ENCODE measurements around the gene HTR4. TPM values are rescaled to one million over a fixed set of nuclear protein-coding genes. Genes with fewer than 3 reads are reported as not detected.
A peak's percentile ranks its signal among the peaks of the same experiment; 100 is the strongest.

The HTR4 gene
- total RNA-seq, 5 donors from 2014 or later (not counting 1 experiment from before 2014, with no cell fraction given) = not detected

DNA sequence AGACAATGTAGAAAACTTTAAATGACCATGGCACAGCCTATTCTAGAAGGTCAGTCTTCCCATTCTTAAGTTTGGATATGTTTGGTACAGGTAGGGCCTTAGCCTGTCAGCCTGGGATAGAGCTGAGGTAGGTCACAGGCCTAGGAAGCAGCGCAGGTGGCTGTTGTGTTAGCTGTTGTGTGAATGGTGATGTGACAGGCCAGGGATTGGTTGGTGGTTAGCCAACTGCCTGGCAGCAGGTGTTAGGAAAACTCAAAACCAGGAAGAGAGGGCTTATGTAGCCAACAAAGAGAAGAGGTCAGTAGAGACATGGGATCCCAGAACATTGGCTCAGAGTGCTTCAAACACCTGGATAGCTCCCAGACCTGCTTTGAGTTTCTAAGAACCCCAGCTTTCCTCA, 186.4 kb downstream of the HTR4 start:
- ChIA-PET CTCF (no interaction called here), POLR2A (no interaction called here)
- no peaks in the 10 kb centered on the region for H3K4me1 ChIP-seq (ENCODE audit: control insufficient read depth in 1 of 2, extremely low read depth in 1 of 2, insufficient read depth in 2 of 2, low read length in 2 of 2)

DNA sequence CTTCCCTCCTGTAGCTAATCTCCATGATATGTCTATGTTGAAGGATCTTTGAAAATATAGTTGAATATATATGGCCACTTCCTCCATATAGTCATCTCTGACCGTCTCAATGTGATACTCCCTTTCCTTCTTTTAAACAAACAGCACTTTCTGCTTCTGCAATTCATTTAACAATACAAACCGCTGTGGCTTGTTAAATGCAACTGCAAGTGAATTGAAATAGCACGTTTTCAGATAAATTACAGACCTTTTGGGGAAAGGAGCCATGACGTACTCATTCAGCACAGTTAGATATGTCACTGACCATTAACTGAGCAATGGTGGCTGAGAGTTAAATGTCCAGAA, 188.1 kb downstream of the HTR4 start:
- Mint-ChIP-seq H3K36me3 (no peaks in the 10 kb centered on the region), H3K9me3 (no peaks in the 10 kb centered on the region), H3K4me3 (no peak overlapping the region), H3K27me3 (peaks cover under 1 to 1% of the 10 kb centered on the region in 2 donors), H3K27ac (no peak overlapping the region), H3K4me1 (no peaks in the 10 kb centered on the region)
- DNase-seq = no peak
- POLR2A ChIA-PET = no interaction called here
- ATAC-seq (replicated peaks in 1 of 4) = no peak
- CTCF ChIA-PET = no interaction called here
- Histone ChIP-seq H3K9me3 (no peaks in the 10 kb centered on the region), H3K27ac (ENCODE audit: low read length) (no peak overlapping the region), H3K36me3 (ENCODE audit: control insufficient read depth in 2 of 2, extremely low read depth in 1 of 2, insufficient read depth in 1 of 2, low read length in 1 of 2) (no peaks in the 10 kb centered on the region), H3K4me3 (ENCODE audit: control insufficient read depth in 1 of 2, extremely low read depth in 1 of 2, low read length in 1 of 2) (no peak overlapping the region), H3K27me3 (replicated peaks in 1 of 2; ENCODE audit: control insufficient read depth in 2 of 2, extremely low read depth in 1 of 2, insufficient read depth in 2 of 2, low read length in 1 of 2) (no peaks in the 10 kb centered on the region), H3K4me1 (ENCODE audit: control insufficient read depth in 1 of 2, extremely low read depth in 1 of 2, insufficient read depth in 2 of 2, low read length in 2 of 2) (no peaks in the 10 kb centered on the region)
- WGBS (ENCODE audit: insufficient coverage) = 72% methylated on average over 3 of the region's 4 CpGs

More for the DNA sequence above, 186.4 kb downstream of the HTR4 start:
- Mint-ChIP-seq H3K4me3 (no peak overlapping the region), H3K27me3 (peaks cover 1 to 4% of the 10 kb centered on the region in 2 donors), H3K9me3 (no peaks in the 10 kb centered on the region), H3K36me3 (no peaks in the 10 kb centered on the region), H3K4me1 (no peaks in the 10 kb centered on the region), H3K27ac (no peak overlapping the region)
- H3K27ac ChIP-seq (ENCODE audit: low read length) = no peak overlapping the region
- H3K36me3 ChIP-seq (ENCODE audit: control insufficient read depth in 2 of 2, extremely low read depth in 1 of 2, insufficient read depth in 1 of 2, low read length in 1 of 2) = no peaks in the 10 kb centered on the region
- 70% methylated on average over 1 of the region's 1 CpG for WGBS (ENCODE audit: insufficient coverage)
- no peaks in the 10 kb centered on the region for H3K27me3 ChIP-seq (replicated peaks in 1 of 2; ENCODE audit: control insufficient read depth in 2 of 2, extremely low read depth in 1 of 2, insufficient read depth in 2 of 2, low read length in 1 of 2)
- ATAC-seq (replicated peaks in 1 of 4) (no peak), DNase-seq (no peak)
- H3K4me3 ChIP-seq (ENCODE audit: control insufficient read depth in 1 of 2, extremely low read depth in 1 of 2, low read length in 1 of 2) = no peak overlapping the region
- no peaks in the 10 kb centered on the region for H3K9me3 ChIP-seq

DNA sequence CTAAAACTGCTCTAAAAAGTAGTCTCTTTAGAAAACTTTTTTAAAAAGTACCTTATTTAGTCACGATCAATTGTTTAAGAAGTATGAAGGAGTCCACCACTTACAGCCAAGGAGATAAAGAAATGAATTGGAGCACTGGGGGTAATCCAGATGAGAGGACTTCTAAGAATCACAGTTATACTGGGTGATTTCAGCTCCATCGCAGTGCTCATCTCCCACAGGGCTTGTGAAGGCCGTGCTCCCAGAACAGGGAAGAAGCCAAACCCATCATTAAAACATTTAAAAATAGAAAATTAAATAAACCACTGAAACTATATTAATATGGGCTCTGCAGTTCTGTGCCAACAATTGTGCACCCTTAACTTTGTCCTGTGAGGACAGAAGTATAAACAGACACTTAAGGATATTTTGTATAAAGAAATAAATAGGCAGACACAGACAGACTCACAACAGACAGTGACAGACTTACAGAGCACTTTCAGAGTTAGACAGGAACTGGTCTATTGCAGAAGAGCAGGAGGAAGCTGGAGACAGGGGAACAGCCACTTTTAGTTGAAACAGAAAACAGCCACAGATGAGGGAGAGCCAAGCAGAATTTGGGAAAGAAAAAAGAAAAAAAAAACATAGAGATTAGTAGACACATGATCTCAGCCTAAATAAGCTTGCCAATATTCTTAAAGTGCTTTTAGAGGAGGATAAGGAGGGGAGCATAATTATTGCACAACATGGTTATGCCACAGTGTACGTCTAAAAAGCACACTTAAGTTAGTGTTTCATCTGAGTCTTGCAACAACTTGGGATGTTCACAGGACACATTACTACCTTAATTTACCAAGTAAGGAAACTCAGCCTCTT, 188.7 kb downstream of the HTR4 start:
- Mint-ChIP-seq H3K9me3 (no peaks in the 10 kb centered on the region), H3K36me3 (no peaks in the 10 kb centered on the region), H3K27me3 (peaks cover 0 to 1% of the 10 kb centered on the region in 2 donors), H3K4me3 (no peak overlapping the region), H3K4me1 (no peaks in the 10 kb centered on the region), H3K27ac (no peak overlapping the region)
- no CpG with 5 or more reads among the region's 4 CpGs for WGBS (ENCODE audit: insufficient coverage)
- ATAC-seq (replicated peaks in 1 of 4) = no peak
- ChIA-PET CTCF (no interaction called here), POLR2A (no interaction called here)
- Histone ChIP-seq H3K27ac (ENCODE audit: low read length) (no peak overlapping the region), H3K4me3 (ENCODE audit: control insufficient read depth in 1 of 2, extremely low read depth in 1 of 2, low read length in 1 of 2) (no peak overlapping the region), H3K27me3 (replicated peaks in 1 of 2; ENCODE audit: control insufficient read depth in 2 of 2, extremely low read depth in 1 of 2, insufficient read depth in 2 of 2, low read length in 1 of 2) (no peaks in the 10 kb centered on the region), H3K36me3 (ENCODE audit: control insufficient read depth in 2 of 2, extremely low read depth in 1 of 2, insufficient read depth in 1 of 2, low read length in 1 of 2) (no peaks in the 10 kb centered on the region), H3K9me3 (no peaks in the 10 kb centered on the region), H3K4me1 (ENCODE audit: control insufficient read depth in 1 of 2, extremely low read depth in 1 of 2, insufficient read depth in 2 of 2, low read length in 2 of 2) (no peaks in the 10 kb centered on the region)
- DNase-seq = no peak

DNA sequence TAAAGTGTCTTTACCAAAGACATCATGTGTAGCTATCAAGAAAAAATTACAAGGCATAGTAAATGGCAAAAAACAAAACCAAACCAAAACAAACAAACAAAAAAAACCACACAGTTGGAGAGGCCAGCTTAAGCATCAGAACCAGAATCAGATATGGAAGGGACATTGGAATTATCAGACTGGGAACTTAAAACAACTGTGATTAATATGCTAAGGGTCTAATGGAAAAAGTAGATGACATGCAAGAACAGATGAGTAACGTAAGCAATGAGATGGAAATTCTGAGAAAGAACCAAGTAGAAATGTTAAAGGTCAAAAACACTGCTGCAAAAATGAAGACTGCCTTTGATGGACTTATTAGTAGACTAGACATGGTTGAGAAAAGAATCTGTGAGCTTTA, 194.7 kb downstream of the HTR4 start:
- H3K4me1 Mint-ChIP-seq = no peaks in the 10 kb centered on the region
- no peaks in the 10 kb centered on the region for H3K36me3 Mint-ChIP-seq
- 17% methylated on average over 1 of the region's 1 CpG for WGBS (ENCODE audit: insufficient coverage)
- H3K27me3 ChIP-seq (replicated peaks in 1 of 2; ENCODE audit: control insufficient read depth in 2 of 2, extremely low read depth in 1 of 2, insufficient read depth in 2 of 2, low read length in 1 of 2) = peaks cover 0 to 3% of the 10 kb centered on the region in 2 experiments
- H3K27ac ChIP-seq (ENCODE audit: low read length) = no peak overlapping the region
- no peak overlapping the region for H3K4me3 ChIP-seq (ENCODE audit: control insufficient read depth in 1 of 2, extremely low read depth in 1 of 2, low read length in 1 of 2)
- ChIA-PET CTCF (interaction anchor here (0.6 to 1.2 kb wide), 2 partner anchors 10 to 1998 kb away, joined by 3 read pairs; no protein-coding TSS in a partner anchor), POLR2A (no interaction called here)
- no peak for DNase-seq
- peaks cover 16 to 22% of the 10 kb centered on the region in 2 donors for H3K27me3 Mint-ChIP-seq
- H3K9me3 Mint-ChIP-seq = no peaks in the 10 kb centered on the region
- no peaks in the 10 kb centered on the region for H3K9me3 ChIP-seq
- no peak overlapping the region for H3K4me3 Mint-ChIP-seq
- H3K27ac Mint-ChIP-seq = no peak overlapping the region
- no peaks in the 10 kb centered on the region for H3K36me3 ChIP-seq (ENCODE audit: control insufficient read depth in 2 of 2, extremely low read depth in 1 of 2, insufficient read depth in 1 of 2, low read length in 1 of 2)
- no peaks in the 10 kb centered on the region for H3K4me1 ChIP-seq (ENCODE audit: control insufficient read depth in 1 of 2, extremely low read depth in 1 of 2, insufficient read depth in 2 of 2, low read length in 2 of 2)
- no peak for ATAC-seq (replicated peaks in 1 of 4)

DNA sequence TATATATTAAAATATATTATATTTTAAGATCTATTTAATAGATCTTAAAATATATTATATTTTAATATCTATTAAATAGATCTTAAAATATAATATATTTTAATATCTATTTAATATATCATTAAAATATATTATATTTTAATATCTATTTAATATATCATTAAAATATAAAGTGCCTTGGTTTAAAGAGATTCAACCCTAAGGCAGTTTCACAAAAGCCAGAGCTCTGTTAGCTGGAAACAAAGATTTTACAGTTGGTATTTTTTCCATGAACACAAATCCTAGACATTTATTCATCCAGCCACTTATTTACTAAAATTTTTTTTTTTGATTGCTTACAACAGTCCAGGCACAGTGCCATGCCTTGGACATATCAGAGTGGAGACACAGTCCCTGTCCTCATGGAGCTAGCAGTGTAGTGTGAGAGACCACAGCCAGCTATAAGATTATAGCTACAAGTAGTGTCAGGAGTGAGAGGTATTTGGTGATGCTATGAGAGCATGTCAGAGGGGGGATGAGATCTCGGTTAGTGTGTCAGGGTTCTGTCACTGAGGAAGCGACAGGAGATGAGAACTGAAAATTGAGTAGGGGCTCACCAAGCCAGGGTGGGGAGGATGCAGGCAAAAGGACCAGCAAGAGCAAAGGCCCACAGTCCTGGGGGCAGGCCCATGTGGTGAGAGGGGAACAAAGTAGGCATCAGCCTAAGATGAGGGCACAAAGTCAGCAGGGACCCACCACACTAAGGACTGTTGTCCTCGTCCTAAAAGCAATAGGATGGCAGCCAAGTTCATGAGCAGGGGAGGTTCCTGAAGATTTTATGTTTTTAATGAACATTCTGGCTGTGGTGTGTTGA, 196.1 kb downstream of the HTR4 start:
- no peak overlapping the region for H3K4me3 ChIP-seq (ENCODE audit: control insufficient read depth in 1 of 2, extremely low read depth in 1 of 2, low read length in 1 of 2)
- H3K9me3 ChIP-seq = no peaks in the 10 kb centered on the region
- no peaks in the 10 kb centered on the region for H3K36me3 Mint-ChIP-seq

DNA sequence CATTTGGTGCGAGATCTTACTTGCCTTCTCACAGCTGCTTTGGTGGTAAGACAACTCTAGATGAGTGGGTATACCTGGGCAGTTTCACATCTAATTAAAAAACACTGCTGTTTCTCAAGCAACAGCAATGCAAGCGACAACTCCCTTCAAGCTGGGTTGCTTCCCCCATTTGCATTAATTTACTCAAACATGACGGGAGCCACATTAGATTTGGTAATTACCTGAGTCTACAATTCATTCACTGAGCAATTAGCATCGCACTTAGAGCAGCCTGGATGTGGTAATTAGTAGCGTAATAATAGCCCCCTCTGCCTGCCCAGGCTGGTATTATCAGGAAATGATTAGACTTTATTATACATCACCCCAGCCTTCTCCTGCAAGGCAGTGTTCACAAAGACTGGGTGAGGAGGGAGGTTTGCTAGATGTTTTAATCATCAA, 197.1 kb downstream of the HTR4 start:
- no peak overlapping the region for H3K4me3 Mint-ChIP-seq
- ChIA-PET POLR2A (no interaction called here), CTCF (no interaction called here)
- H3K4me3 ChIP-seq (ENCODE audit: control insufficient read depth in 1 of 2, extremely low read depth in 1 of 2, low read length in 1 of 2) = no peak overlapping the region
- H3K27me3 Mint-ChIP-seq = peaks cover 16 to 21% of the 10 kb centered on the region in 2 donors
- no peaks in the 10 kb centered on the region for H3K9me3 Mint-ChIP-seq
- H3K4me1 ChIP-seq (ENCODE audit: control insufficient read depth in 1 of 2, extremely low read depth in 1 of 2, insufficient read depth in 2 of 2, low read length in 2 of 2) = no peaks in the 10 kb centered on the region
- no peaks in the 10 kb centered on the region for H3K36me3 Mint-ChIP-seq
- H3K27ac ChIP-seq (ENCODE audit: low read length) = no peak overlapping the region
- H3K27ac Mint-ChIP-seq = no peak overlapping the region
- no peaks in the 10 kb centered on the region for H3K9me3 ChIP-seq
- no CpG with 5 or more reads among the region's 5 CpGs for WGBS (ENCODE audit: insufficient coverage)
- no peaks in the 10 kb centered on the region for H3K4me1 Mint-ChIP-seq
- H3K27me3 ChIP-seq (replicated peaks in 1 of 2; ENCODE audit: control insufficient read depth in 2 of 2, extremely low read depth in 1 of 2, insufficient read depth in 2 of 2, low read length in 1 of 2) = peaks cover 0 to 3% of the 10 kb centered on the region in 2 experiments
- ATAC-seq (replicated peaks in 1 of 4) = peak in 2 of 4 experiments; percentile 46 to 60
- DNase-seq = peak in 17 of 35 experiments; percentile 1 to 41 (median 6)
- H3K36me3 ChIP-seq (ENCODE audit: control insufficient read depth in 2 of 2, extremely low read depth in 1 of 2, insufficient read depth in 1 of 2, low read length in 1 of 2) = no peaks in the 10 kb centered on the region

More for the DNA sequence above, 196.1 kb downstream of the HTR4 start:
- ChIA-PET POLR2A (no interaction called here), CTCF (interaction anchor here in 1 of 2 donors (0.6 to 1.1 kb wide), 3 partner anchors 15 to 542 kb away, joined by 3 to 4 read pairs (median 3); no protein-coding TSS in a partner anchor)
- Mint-ChIP-seq H3K4me3 (no peak overlapping the region), H3K27me3 (peaks cover 16 to 21% of the 10 kb centered on the region in 2 donors), H3K9me3 (no peaks in the 10 kb centered on the region), H3K27ac (no peak overlapping the region), H3K4me1 (no peaks in the 10 kb centered on the region)
- 95% methylated on average over 2 of the region's 3 CpGs for WGBS (ENCODE audit: insufficient coverage)
- Histone ChIP-seq H3K27ac (ENCODE audit: low read length) (no peak overlapping the region), H3K27me3 (replicated peaks in 1 of 2; ENCODE audit: control insufficient read depth in 2 of 2, extremely low read depth in 1 of 2, insufficient read depth in 2 of 2, low read length in 1 of 2) (peaks cover 0 to 3% of the 10 kb centered on the region in 2 experiments), H3K36me3 (ENCODE audit: control insufficient read depth in 2 of 2, extremely low read depth in 1 of 2, insufficient read depth in 1 of 2, low read length in 1 of 2) (no peaks in the 10 kb centered on the region), H3K4me1 (ENCODE audit: control insufficient read depth in 1 of 2, extremely low read depth in 1 of 2, insufficient read depth in 2 of 2, low read length in 2 of 2) (no peaks in the 10 kb centered on the region)
- no peak for ATAC-seq (replicated peaks in 1 of 4)
- DNase-seq = no peak

Measured in T-cell (primary cell).